ENCODE data around the gene IL1B.

IL1B gene

GRCh38 chr2:112848833-112849232 lies 12.3 kb upstream of the IL1B start:
- Histone ChIP-seq H3K4me3 (no peak overlapping the region), H3K27ac (no peak overlapping the region)
- DNase-seq (ENCODE audit: low spot score) = no peak
- TF ChIP-seq CTCF (IDR thresholded peaks at IDR 0.05) = no peak

- Histone ChIP-seq H3K27ac (no peak overlapping the region), H3K4me3 (no peak overlapping the region)
- TF ChIP-seq CTCF (IDR thresholded peaks at IDR 0.05) = no peak
- no peak for DNase-seq (ENCODE audit: low spot score)
These were observed 9.5 kb upstream of the IL1B start for GRCh38 chr2:112846031-112846430.

DNA sequence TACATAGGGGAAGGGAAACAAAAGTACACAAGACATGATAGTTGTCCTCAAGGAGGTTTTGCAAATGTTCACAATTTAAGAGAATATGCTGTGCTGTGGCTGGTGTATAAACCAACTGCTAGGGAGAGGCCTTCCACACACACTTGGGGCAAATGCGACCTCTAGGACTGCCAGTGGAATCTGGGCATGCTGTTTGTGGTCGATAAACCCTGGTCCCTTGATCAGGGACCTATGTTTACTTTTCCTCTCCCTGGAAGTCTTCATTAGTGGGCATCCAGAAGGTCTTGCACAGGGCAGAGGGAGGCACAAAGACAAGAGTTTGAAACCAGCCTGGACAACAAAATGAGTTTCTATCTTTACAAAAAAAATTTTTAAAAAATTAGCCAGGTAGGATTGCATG lies 7.3 kb upstream of the IL1B start:
- Histone ChIP-seq H3K27ac (no peak overlapping the region), H3K4me3 (no peak overlapping the region)
- TF ChIP-seq CTCF (IDR thresholded peaks at IDR 0.05) = no peak
- DNase-seq (ENCODE audit: low spot score) = no peak

GRCh38 chr2:112843288-112843687 lies 6.7 kb upstream of the IL1B start:
- H3K4me3 ChIP-seq = no peak overlapping the region
- no peak for TF ChIP-seq CTCF (IDR thresholded peaks at IDR 0.05)
- H3K27ac ChIP-seq = no peak overlapping the region
- no peak for DNase-seq (ENCODE audit: low spot score)

DNA sequence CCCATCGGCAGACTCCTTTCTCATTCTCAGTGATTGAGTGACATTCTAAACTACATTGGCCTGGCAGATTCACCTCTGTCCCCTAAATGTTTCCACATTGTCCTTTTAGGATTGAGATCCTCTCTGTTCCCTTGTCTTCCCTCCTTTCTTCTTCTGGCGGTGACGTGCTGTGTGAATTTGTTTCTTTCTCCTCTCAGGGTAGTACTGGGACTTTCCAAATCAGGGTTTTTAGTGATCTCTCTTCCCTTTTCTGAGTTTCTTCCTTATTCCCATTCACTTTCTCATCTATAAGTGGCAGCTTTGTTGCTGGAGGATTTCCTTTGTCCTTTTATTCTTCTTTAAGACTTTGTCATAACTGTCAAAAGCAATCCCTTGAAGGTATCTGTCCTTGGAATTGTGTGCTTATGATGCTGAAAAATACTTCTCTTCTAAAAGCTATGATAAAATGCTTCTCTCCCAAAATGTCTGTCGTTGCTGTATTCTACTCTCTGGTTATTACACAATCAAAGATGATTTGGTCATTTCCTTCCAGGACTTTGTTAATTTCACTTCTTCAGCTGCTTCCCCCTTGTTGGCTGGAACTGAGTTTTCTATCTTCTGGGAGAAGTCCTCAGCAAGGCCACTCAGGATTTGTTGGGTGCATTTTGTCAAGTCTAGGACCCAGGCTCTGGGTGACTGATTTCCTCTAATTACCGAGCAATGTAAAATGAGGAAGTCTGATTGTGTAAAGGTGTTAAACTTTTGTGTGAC lies 4.9 kb upstream of the IL1B start:
- no peak for DNase-seq (ENCODE audit: low spot score)
- H3K4me3 ChIP-seq = no peak overlapping the region
- TF ChIP-seq CTCF (IDR thresholded peaks at IDR 0.05) = no peak
- peak overlapping the region in 1 of 2 donors; percentile 19 for H3K27ac ChIP-seq

DNA sequence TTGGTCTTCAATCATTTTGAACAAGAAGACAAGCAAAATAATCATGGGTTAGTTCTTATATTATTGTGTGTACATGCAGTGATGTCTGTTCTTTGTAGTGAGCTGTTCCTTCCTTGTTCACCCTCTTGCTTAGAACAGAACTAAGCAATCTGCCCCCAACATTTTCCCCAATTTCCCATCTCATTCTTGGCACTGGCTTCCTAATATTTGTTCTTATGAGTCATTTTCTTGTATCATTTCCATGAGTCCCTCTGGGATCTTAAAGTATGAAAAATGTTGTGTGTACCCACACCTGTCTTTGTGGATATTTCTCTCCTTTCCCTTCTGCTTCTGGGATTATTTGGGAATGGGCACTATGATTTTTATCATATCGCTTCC lies 3.5 kb upstream of the IL1B start:
- no peak for DNase-seq (ENCODE audit: low spot score)
- no peak for TF ChIP-seq CTCF (IDR thresholded peaks at IDR 0.05)
- no peak overlapping the region for H3K27ac ChIP-seq

DNA sequence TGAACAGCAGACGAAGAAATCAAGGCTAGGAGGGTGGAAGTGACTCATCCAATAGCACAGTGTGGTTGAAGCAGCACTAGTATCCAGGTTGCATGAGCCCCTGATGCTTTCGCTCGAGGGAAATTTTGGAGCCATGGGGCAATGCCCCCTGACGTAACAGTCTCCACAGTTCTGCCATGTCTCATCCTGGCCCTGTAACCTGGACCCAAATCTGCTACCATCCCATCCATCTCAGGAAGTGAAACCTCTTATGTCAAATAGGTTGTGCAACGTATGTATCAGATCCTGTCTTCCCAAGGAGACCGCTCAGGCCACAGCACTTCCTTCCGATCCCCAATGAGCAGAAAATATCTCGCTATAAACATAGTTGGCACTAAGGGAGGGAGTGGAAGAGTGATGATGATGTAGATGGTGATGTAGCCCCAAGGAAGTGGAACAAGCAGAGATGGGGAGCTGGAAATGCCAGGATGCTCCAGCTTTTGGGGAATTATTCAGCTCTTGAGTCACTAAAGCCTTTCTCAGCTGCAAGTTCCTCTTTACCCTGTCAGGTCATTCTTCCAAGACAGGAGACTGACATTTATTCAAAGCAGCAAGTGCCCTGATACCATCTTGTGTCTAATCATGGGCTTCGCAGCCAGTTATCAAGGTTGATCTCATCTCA lies 3.0 kb upstream of the IL1B start:
- Histone ChIP-seq H3K27ac (no peak overlapping the region), H3K4me3 (no peak overlapping the region)
- TF ChIP-seq CTCF (IDR thresholded peaks at IDR 0.05) = no peak
- DNase-seq (ENCODE audit: low spot score) = no peak

More for the DNA sequence above, 3.5 kb upstream of the IL1B start:
- H3K4me3 ChIP-seq = no peak overlapping the region
